Neural cell (in vitro differentiated cells): Measurements from ENCODE around the gene OR5I1. TPM values are rescaled to one million over a fixed set of nuclear protein-coding genes. Genes with fewer than 3 reads are reported as not detected.

Experiments
- H2AFZ ChIP-seq: fragments of 200-600, 300-800 bp; sonication (generic), shearing (Covaris generic); 2 replicates; pipeline ENCODE4 v1.6.0; 2014; ENCODE audit warnings: low read depth, mild to moderate bottlenecking, antibody characterized with exemption, low read length, moderate library complexity
- H3F3A ChIP-seq: fragments of 200-600 bp; shearing (Covaris generic); 2 replicates; pipeline ENCODE4 v1.6.1; 2016; ENCODE audit warnings: mild to moderate bottlenecking, moderate library complexity, mixed read lengths, antibody characterized with exemption, low read length; ENCODE audit not compliant: insufficient read depth, poor library complexity, severe bottlenecking
- H3K27ac ChIP-seq: fragments of 200-600, 300-800 bp; sonication (generic), shearing (Covaris generic); 2 replicates; pipeline ENCODE4 v1.5.1; 2014; ENCODE audit warnings: mild to moderate bottlenecking, low read length, moderate library complexity
- H3K27me3 ChIP-seq: fragments of 300-800, 200-600 bp; sonication (generic), shearing (Covaris generic); 2 replicates; pipeline ENCODE4 v1.6.0; 2014; ENCODE audit warnings: mild to moderate bottlenecking, low read depth, low read length, moderate library complexity; ENCODE audit not compliant: insufficient read depth
- H3K36me3 ChIP-seq: fragments of 300-800, 200-600 bp; sonication (generic), shearing (Covaris generic); 2 replicates; pipeline ENCODE4 v1.5.1; 2014; ENCODE audit warnings: mild to moderate bottlenecking, antibody characterized with exemption, low read length, moderate library complexity; ENCODE audit not compliant: insufficient read depth
- H3K4me2 ChIP-seq: fragments of 300-800, 200-600 bp; sonication (generic), shearing (Covaris generic); 2 replicates; pipeline ENCODE4 v1.6.0; 2014; ENCODE audit warnings: mild to moderate bottlenecking, low read length
- H3K4me3 ChIP-seq: fragments of 300-800, 200-600 bp; sonication (generic), shearing (Covaris generic); 2 replicates; pipeline ENCODE4 v1.5.1; 2014; ENCODE audit warnings: mild to moderate bottlenecking, low read length, moderate library complexity
- H3K79me2 ChIP-seq: fragments of 200-600 bp; shearing (Covaris generic); replicated peaks from 2 replicates; pipeline ENCODE4 v1.6.0; 2014; ENCODE audit warnings: mild to moderate bottlenecking, low read length, moderate library complexity; ENCODE audit not compliant: insufficient read depth
- H3K9ac ChIP-seq: fragments of 300-800, 200-600 bp; sonication (generic), shearing (Covaris generic); 2 replicates; pipeline ENCODE4 v1.6.1; 2016; ENCODE audit warnings: mild to moderate bottlenecking, low read length, mixed read lengths
- H3K9me2 ChIP-seq: fragments of 200-600 bp; shearing (Covaris generic); 2 replicates; pipeline ENCODE4 v1.6.1; 2016; ENCODE audit warnings: mild to moderate bottlenecking, low read length, mixed read lengths; ENCODE audit not compliant: insufficient read depth
- H3K9me3 ChIP-seq: fragments of 200-600, 300-800 bp; sonication (generic), shearing (Covaris generic); 2 replicates; pipeline ENCODE4 v1.6.1; 2016; ENCODE audit warnings: mild to moderate bottlenecking, mixed run types, low read length, moderate library complexity, mixed read lengths
- H4K20me1 ChIP-seq: fragments of 200-600 bp; shearing (Covaris generic); 2 replicates; pipeline ENCODE4 v1.6.1; 2016; ENCODE audit warnings: mild to moderate bottlenecking, mixed run types; ENCODE audit not compliant: insufficient read depth
- EP300 ChIP-seq: fragments of 450-650 bp; conservative IDR thresholded peaks from 2 replicates; pipeline ENCODE4 v1.6.1; 2014; ENCODE audit warnings: antibody characterized with exemption, mild to moderate bottlenecking, moderate library complexity; ENCODE audit not compliant: poor library complexity, severe bottlenecking
- EZH2 ChIP-seq: fragments of 200-600, 300-800 bp; shearing (Covaris generic), sonication (generic); IDR thresholded peaks from 2 replicates; pipeline ENCODE4 v1.6.1; 2014; ENCODE audit warnings: antibody characterized with exemption, low read length, borderline replicate concordance, mild to moderate bottlenecking; ENCODE audit not compliant: insufficient read depth, poor library complexity, severe bottlenecking
- MXI1 ChIP-seq: fragments of 450-650 bp; conservative IDR thresholded peaks from 2 replicates; pipeline ENCODE4 v1.6.1; 2014; ENCODE audit warnings: antibody characterized with exemption, mild to moderate bottlenecking; ENCODE audit not compliant: poor library complexity, severe bottlenecking
- POLR2AphosphoS5 ChIP-seq: IDR thresholded peaks from 2 replicates; pipeline ENCODE4 v1.6.1; 2012
- RAD21 ChIP-seq: fragments of 450-650 bp; conservative IDR thresholded peaks from 2 replicates; pipeline ENCODE4 v1.6.1; 2014; ENCODE audit warnings: antibody characterized with exemption, mild to moderate bottlenecking, moderate library complexity
- SMC3 ChIP-seq: fragments of 450-650 bp; conservative IDR thresholded peaks from 2 replicates; pipeline ENCODE4 v1.6.1; 2014; ENCODE audit warnings: antibody characterized with exemption, mild to moderate bottlenecking, moderate library complexity; ENCODE audit not compliant: poor library complexity
- TAF1 ChIP-seq: IDR thresholded peaks from 2 replicates; pipeline ENCODE4 v1.6.1; 2012; ENCODE audit warnings: low read depth
- polyA plus RNA-seq: library from polyadenylated mRNA; depleted of rRNA; stranded (reverse); fragments of >200 nt; gene quantifications from 2 replicates; pipeline ENCODE4 v1.2.3, GENCODE V29; 2014
- TF ChIP-seq, protein P1 (sequence below): IDR thresholded peaks from 2 replicates; pipeline ENCODE4 v1.6.1; 2012; ENCODE audit warnings: borderline replicate concordance
- TF ChIP-seq, protein P2 (sequence below): fragments of 450-650 bp; IDR thresholded peaks from 2 replicates; pipeline ENCODE4 v1.5.1; 2014; ENCODE audit warnings: antibody characterized with exemption, mild to moderate bottlenecking, moderate library complexity; ENCODE audit not compliant: poor library complexity, severe bottlenecking

OR5I1 gene
- polyA plus RNA-seq, 1 donor from 2014 or later = not detected

- Histone ChIP-seq H3K36me3 (no peaks in the 10 kb centered on the region), H3K27ac (no peak overlapping the region), H3K9me3 (no peaks in the 10 kb centered on the region), H3K9ac (no peak overlapping the region), H4K20me1 (no peaks in the 10 kb centered on the region), H3K79me2 (no peaks in the 10 kb centered on the region), H3F3A (no peaks in the 10 kb centered on the region), H3K9me2 (no peaks in the 10 kb centered on the region), H3K4me2 (no peak overlapping the region), H3K27me3 (no peaks in the 10 kb centered on the region), H3K4me3 (no peak overlapping the region), H2AFZ (no peak overlapping the region)
- TF ChIP-seq SMC3 (no peak), EP300 (no peak), EZH2 (no peak), RAD21 (no peak), TAF1 (no peak), POLR2AphosphoS5 (no peak), MXI1 (no peak)
- TF ChIP-seq, protein P1, sequence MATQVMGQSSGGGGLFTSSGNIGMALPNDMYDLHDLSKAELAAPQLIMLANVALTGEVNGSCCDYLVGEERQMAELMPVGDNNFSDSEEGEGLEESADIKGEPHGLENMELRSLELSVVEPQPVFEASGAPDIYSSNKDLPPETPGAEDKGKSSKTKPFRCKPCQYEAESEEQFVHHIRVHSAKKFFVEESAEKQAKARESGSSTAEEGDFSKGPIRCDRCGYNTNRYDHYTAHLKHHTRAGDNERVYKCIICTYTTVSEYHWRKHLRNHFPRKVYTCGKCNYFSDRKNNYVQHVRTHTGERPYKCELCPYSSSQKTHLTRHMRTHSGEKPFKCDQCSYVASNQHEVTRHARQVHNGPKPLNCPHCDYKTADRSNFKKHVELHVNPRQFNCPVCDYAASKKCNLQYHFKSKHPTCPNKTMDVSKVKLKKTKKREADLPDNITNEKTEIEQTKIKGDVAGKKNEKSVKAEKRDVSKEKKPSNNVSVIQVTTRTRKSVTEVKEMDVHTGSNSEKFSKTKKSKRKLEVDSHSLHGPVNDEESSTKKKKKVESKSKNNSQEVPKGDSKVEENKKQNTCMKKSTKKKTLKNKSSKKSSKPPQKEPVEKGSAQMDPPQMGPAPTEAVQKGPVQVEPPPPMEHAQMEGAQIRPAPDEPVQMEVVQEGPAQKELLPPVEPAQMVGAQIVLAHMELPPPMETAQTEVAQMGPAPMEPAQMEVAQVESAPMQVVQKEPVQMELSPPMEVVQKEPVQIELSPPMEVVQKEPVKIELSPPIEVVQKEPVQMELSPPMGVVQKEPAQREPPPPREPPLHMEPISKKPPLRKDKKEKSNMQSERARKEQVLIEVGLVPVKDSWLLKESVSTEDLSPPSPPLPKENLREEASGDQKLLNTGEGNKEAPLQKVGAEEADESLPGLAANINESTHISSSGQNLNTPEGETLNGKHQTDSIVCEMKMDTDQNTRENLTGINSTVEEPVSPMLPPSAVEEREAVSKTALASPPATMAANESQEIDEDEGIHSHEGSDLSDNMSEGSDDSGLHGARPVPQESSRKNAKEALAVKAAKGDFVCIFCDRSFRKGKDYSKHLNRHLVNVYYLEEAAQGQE = no peak
- TF ChIP-seq, protein P2, sequence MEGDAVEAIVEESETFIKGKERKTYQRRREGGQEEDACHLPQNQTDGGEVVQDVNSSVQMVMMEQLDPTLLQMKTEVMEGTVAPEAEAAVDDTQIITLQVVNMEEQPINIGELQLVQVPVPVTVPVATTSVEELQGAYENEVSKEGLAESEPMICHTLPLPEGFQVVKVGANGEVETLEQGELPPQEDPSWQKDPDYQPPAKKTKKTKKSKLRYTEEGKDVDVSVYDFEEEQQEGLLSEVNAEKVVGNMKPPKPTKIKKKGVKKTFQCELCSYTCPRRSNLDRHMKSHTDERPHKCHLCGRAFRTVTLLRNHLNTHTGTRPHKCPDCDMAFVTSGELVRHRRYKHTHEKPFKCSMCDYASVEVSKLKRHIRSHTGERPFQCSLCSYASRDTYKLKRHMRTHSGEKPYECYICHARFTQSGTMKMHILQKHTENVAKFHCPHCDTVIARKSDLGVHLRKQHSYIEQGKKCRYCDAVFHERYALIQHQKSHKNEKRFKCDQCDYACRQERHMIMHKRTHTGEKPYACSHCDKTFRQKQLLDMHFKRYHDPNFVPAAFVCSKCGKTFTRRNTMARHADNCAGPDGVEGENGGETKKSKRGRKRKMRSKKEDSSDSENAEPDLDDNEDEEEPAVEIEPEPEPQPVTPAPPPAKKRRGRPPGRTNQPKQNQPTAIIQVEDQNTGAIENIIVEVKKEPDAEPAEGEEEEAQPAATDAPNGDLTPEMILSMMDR = no peak
These were observed 13.1 kb upstream of the OR5I1 start for GRCh38 chr11:55949330-55949729.

DNA sequence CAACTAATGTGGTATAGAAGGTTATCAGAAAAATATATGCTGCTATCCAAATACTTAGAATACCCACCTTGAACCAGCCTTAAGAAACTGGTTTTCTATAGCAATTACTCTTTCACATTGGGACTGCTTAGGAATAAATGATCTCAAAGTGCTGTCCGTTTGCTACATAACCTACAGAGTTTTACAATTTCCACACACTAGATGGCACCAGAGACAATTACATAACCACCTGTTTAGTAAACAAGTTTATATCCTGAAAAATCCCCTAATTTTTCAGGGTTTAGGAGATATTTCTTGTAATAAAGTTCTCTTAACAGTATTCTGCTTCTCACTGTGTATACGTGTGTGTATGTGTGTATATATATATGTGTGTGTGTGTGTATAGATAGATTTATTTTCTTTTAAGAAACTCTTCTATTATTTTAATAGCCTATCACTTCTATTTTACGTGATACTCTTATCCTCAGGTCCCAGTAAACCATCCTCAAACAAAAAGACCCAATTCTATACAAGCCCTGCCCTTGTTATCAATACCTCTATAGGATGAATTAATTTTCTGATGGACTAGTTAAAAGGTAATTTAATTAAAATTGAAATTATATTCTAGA, 6.7 kb upstream of the OR5I1 start:
- H2AFZ ChIP-seq = no peak overlapping the region
- TF ChIP-seq SMC3 = peak; percentile 92
- no peak for TF ChIP-seq EZH2
- TF ChIP-seq MXI1 = no peak
- no peak for TF ChIP-seq TAF1
- peak; percentile 89 for TF ChIP-seq RAD21
- TF ChIP-seq EP300 = no peak
- TF ChIP-seq, protein P1 = no peak
- TF ChIP-seq, protein P2 = peak; percentile 87
- H3K4me2 ChIP-seq = no peak overlapping the region
- no peaks in the 10 kb centered on the region for H3K9me3 ChIP-seq
- no peak overlapping the region for H3K9ac ChIP-seq
- no peaks in the 10 kb centered on the region for H3K36me3 ChIP-seq
- no peak overlapping the region for H3K27ac ChIP-seq
- no peaks in the 10 kb centered on the region for H3K27me3 ChIP-seq
- no peak overlapping the region for H3K4me3 ChIP-seq
- no peaks in the 10 kb centered on the region for H3K79me2 ChIP-seq
- H3K9me2 ChIP-seq = no peaks in the 10 kb centered on the region
- no peaks in the 10 kb centered on the region for H3F3A ChIP-seq
- no peaks in the 10 kb centered on the region for H4K20me1 ChIP-seq
